Measurements from ENCODE around the gene DOK7.

- TF ChIP-seq POLR2A (IDR thresholded peaks at IDR 0.05; ENCODE audit: low read depth, low read length) (no peak), POU2F2 (IDR thresholded peaks at IDR 0.05; ENCODE audit: low read depth, low read length) (peak; percentile 51; the same call in 1 of the 2 replicates), TAF1 (IDR thresholded peaks at IDR 0.05; ENCODE audit: low read depth, low read length) (no peak), POLR2AphosphoS5 (IDR thresholded peaks at IDR 0.05; ENCODE audit: low read depth, low read length) (no peak)
These were observed 1.4 kb upstream of the DOK7 start for GRCh38 chr4:3461515-3462291.
